H4 (cell line): ENCODE data around the gene RPS4Y2. TPM values are rescaled to one million over a fixed set of nuclear protein-coding genes. Genes with fewer than 3 reads are reported as not detected.

Experiments
- DNase-seq: peaks from one replicate; pipeline ENCODE4 v3.0.0-alpha.2; 2015; ENCODE audit warnings: low spot score
- total RNA-seq: library from RNA; depleted of rRNA; stranded (reverse); fragments of >200 nt; shearing (Covaris generic); gene quantifications from 2 replicates; pipeline ENCODE4 v1.2.3, GENCODE V29; 2014; rRNA removed

The RPS4Y2 gene
- not detected in 2 replicates for total RNA-seq

DNA sequence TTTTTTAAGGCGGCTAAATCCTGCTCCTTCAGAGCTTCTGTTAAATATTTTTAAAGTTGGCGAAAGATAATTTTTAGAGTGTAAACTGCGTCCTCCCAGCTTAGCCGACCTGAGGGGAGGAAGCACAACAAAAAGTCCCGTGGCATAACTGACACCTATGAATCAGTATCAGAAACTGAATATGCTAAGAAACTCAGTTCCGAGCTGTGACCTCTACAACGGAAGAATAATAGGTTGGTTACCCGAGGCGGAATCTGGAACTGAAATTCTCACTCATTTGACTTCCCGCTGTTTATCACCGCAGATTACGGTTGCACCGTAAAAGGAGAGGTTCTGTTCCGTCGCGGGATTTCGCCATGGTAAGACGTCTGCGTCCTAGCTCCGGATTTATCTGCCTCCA, at the start of gene RPS4Y2:
RPS4Y2 (plus strand) TSS at position 301 of the 400 bp plus-strand sequence; CDS start at position 357, 56 bp downstream.
- no peak for DNase-seq

DNA sequence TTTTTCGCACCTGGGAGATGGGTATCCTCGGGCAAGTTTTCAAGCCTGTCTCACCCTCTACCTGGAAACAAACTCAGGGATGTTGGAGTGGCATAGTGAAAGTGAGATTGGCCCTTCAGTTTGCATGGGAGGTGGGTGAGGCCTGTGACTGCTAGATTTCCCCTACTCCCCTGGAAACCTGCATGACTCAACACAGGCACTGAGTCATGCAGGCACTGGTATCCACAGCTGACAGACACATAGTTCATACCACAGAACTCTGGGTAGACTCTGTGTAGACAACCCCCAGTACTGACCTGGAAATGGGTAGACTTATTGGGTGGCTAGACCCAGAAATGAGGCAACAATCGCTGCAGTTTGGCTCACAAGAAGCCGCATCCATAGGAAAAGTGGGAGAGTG, 41.5 kb upstream of the RPS4Y2 start:
- peak; percentile 1 for DNase-seq

DNA sequence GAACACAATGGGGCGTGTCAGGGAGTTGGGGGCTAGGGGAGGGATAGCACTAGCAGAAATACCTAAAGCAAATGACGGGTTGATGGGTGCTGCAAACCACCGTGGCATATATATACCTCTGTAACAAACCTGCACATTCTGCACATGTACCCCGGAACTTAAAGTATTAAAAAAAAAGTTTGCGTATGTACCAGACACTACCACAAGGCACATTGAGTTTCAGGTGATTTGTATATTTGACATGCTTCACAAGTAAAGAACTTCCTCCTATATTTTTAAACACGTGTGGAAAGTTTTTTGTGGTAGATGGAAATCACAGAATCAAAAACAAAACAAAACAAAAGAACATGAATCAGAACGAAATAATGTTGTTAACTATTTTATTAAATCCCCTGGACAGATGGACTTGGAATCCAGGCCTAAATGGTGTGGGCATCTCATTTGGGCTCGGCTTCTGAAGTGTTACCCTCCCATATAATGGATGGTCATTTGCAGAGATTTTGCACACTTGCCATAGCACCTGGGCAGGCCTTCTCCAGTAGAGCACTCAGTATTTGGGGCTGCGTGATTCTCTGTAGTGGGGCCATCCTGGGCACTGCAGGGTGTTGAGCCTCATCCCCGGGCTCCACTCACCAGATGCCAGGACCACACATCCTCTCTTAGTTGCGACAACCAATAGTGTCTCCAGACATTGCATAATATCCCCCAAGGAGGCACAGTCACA, 29.6 kb upstream of the RPS4Y2 start:
- DNase-seq: no peak

DNA sequence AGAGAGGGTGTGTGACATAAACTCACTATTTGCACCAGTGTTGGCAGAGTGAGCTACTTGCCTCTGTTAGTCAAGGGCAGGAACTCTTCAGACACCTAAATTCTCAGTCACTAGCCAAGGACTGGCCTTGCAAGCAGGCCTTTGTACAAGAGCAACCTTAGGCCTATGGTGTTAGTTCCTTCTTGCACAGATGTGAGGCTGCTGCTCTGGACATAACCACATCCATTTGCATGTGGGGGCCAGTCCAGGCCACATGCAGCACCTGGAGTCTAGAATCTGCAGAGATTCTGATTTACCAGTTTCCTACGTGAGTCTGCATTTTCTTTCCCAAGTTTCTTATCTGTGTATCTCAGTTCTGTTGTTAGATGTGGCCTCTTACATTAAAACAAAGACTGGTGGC, 20.7 kb upstream of the RPS4Y2 start:
- DNase-seq: no peak

DNA sequence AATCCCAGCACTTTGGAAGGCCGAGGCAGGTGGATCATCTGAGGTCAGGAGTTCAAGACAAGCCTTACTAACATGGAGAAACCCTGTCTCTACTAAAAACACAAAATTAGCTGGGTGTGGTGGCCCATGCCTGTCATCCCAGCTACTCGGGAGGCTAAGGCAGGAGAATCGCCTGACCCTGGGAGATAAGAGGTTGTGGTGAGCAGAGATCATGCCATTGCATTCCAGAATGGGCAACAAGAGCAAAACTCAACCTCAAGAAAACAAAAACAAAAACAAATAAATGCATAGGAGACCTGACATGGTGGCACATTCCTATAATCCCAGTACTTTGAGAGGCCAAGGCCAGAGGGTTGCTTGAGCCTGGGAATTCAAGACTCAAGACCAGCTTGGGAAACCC, 16.1 kb upstream of the RPS4Y2 start:
- DNase-seq: no peak

DNA sequence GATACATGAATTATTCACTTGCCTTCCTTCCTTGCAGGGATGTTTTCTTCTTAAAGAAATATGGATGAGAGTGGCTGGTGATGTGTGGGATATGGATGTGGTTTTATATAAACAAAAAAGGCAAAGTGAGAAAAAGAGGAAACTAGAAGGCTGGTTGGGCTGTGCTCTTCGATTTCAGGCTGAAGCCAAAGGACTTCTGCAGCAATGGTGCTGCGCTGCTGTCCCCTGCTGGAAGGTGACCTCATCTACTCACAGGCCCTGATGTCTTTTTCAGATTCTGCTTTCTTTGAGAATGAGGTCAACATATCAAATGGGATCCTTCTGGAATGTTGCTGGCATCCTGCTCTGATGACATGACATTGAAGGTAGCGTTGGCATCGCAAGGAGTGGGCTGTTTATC, 15.3 kb upstream of the RPS4Y2 start:
- no peak for DNase-seq

DNA sequence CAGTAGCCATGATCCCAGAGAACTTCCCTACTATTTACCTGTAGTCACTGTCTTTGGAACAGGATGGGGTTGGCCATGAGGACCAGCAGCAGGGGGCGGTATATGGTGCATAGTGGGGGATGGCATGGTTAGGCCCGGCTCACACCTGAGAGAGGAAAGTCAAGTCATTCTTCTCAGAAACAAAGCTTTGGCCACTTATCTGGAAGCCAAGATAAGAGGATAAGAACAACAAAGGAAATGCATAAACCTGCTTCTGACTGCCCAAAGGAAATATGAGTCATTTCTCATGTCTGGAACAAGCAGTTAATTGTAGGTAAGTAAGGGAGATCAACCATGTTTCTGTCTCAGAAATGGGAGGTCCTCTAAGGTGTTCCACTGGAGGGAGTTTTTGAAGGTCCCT, 10.8 kb upstream of the RPS4Y2 start:
- DNase-seq: no peak

DNA sequence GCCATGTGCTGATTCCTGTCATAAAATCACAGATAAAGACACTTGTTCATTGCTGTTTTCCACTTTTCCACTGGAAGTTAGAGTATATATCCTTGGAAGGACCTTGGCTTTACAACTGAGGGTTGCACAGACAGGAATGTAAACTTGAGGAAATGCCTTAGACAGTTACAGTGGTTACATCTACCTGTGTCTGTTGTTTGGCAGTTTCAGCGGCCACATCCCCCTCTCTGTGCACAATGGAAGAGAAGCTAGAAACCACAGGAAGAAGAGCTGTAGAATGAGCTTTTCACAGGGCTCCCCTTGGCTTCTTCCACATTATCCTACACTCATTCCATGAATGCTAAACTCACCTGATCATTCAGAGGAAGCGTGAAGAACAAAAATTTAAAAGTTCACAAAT, 9.0 kb upstream of the RPS4Y2 start:
- no peak for DNase-seq

DNA sequence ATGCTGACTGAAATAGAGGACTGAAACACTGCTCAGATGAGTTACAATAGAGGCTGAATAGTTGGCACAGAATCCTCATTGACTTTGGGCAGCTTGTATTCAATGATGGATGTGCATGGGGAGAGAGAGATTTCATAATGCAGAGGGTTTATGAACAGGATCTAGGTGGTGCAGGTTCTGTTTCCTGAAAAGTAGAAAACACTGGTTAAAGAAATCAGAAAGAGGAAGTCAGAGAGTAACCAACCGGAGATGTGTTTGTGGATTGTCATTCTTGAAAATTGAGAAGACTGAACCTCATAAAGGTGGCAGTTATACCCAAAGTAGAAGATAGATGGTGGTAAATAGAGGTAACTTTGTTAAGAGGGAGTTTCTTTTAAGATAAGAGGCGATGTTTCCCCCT, 8.0 kb downstream of the RPS4Y2 start:
- DNase-seq: no peak

GRCh38 chrY:20765117-20765516, 9.2 kb downstream of the RPS4Y2 start:
- no peak for DNase-seq

GRCh38 chrY:20770755-20771154, 14.8 kb downstream of the RPS4Y2 start:
- DNase-seq: no peak

- DNase-seq: no peak
Measured at GRCh38 chrY:20776104-20776503, 20.2 kb downstream of the RPS4Y2 start.

DNA sequence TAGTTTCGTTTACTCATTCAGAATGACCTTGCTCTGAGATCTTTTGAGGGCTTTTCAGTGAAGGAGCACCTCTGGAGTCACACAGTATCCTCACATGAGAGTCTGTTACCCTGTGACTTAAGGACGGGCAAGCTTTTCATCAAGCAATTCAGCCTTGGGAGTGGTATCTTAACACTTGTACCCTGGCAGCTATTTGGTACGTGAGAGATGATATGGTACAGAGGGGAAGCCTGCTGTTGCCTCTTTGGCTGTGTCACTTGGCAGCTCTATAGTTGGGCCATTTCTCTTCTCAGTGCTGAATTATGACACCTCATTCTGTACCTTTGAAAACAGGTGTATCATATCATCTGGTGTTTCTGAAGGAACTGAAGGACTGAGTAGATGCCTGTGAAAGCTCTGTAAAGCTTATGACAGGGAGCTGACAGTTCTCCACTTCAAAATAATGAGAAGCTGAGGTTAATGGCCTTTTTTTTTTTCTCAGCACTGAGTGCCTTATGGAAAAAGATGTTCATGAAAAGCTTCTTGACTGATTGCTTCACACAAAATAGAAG, 24.3 kb downstream of the RPS4Y2 start:
- DNase-seq: no peak

DNA sequence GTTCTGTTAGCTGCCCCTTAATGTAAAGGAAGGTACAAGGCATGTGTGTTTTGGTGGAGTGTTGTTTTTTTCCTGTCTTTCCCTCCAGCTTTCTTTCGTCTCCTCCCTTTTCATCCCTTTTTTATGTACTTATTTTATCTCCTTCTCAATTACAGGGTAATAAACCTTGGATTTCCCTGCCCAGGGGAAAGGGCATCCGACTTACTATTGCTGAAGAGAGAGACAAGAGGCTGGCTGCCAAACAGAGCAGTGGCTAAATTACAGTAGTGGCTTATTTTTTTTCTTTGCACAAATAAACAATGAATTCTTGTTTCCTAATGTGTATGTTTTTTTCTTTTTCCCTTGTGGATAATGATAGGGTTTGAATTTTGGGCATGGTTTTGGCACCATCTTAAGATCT, 24.9 kb downstream of the RPS4Y2 start:
- no peak for DNase-seq

- DNase-seq: no peak
Measured at GRCh38 chrY:20781408-20781807, 25.5 kb downstream of the RPS4Y2 start.

DNA sequence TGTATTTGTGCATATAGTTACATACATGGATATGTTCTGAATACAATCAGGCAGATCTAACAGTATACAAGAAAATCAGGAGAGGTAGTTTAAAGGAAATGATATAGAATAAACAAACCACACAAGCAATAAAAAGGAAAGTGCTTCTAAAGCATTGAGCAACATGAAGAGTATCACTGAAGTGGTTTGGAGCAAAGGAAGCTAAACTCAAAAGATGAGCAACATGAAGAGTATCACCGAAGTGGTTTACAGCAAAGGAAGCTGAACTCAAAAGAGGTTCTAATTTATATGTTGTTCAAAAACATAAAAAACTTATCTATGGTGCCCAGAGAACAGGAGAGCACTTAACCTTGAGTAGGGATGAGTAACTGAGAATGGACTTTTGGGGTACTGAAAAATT, 29.1 kb downstream of the RPS4Y2 start:
- DNase-seq: no peak

- DNase-seq: no peak
Measured at GRCh38 chrY:20787076-20787475, 31.2 kb downstream of the RPS4Y2 start.

GRCh38 chrY:20798351-20799049, 42.6 kb downstream of the RPS4Y2 start:
- no peak for DNase-seq

GRCh38 chrY:20802659-20803058, 46.8 kb downstream of the RPS4Y2 start:
- DNase-seq: no peak

- DNase-seq: no peak
Measured at GRCh38 chrY:20806243-20806642, 50.3 kb downstream of the RPS4Y2 start.

- no peak for DNase-seq
Measured at GRCh38 chrY:20813459-20813858, 57.6 kb downstream of the RPS4Y2 start.

- no peak for DNase-seq
Measured at GRCh38 chrY:20814794-20815193, 58.9 kb downstream of the RPS4Y2 start.

DNA sequence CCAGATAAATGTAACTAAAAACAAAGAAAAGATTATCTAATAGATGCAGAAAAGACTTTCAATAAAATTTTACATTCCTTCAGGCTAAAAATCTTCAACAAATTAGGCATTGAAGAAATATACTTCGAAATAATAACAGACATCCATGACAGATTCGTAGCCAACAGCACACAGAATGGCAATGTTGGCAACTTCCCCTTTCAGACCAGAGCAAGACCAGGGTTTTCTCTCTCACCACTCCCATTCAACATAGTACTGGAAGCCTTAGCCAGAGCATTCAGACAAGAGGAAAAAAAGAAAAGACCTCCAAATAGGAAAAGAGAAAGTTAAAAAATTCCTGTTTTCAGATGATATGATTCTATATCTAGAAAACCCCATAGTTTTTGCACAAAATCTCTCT, 61.2 kb downstream of the RPS4Y2 start:
- DNase-seq: no peak
